Loucy (cell line): ENCODE results near the gene S100B.

ENCODE experiments used
- EZH2phosphoT487 ChIP-seq: fragments of 200-600 bp; IDR thresholded peaks from 2 replicates; pipeline ENCODE4 v1.6.1; 2018; ENCODE audit warnings: antibody characterized with exemption, mild to moderate bottlenecking, moderate library complexity, borderline replicate concordance
- TF ChIP-seq, protein P1 (sequence below): fragments of 200-600 bp; sonication (generic); conservative IDR thresholded peaks from 2 replicates; pipeline ENCODE4 v1.5.1; 2014; ENCODE audit warnings: mild to moderate bottlenecking, antibody characterized with exemption, low read length

GRCh38 chr21:46569081-46569480, 35.8 kb downstream of the S100B start:
- TF ChIP-seq, protein P1, sequence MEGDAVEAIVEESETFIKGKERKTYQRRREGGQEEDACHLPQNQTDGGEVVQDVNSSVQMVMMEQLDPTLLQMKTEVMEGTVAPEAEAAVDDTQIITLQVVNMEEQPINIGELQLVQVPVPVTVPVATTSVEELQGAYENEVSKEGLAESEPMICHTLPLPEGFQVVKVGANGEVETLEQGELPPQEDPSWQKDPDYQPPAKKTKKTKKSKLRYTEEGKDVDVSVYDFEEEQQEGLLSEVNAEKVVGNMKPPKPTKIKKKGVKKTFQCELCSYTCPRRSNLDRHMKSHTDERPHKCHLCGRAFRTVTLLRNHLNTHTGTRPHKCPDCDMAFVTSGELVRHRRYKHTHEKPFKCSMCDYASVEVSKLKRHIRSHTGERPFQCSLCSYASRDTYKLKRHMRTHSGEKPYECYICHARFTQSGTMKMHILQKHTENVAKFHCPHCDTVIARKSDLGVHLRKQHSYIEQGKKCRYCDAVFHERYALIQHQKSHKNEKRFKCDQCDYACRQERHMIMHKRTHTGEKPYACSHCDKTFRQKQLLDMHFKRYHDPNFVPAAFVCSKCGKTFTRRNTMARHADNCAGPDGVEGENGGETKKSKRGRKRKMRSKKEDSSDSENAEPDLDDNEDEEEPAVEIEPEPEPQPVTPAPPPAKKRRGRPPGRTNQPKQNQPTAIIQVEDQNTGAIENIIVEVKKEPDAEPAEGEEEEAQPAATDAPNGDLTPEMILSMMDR: no peak
- TF ChIP-seq EZH2phosphoT487: no peak
